RWPE1 (cell line): Measurements from ENCODE around the gene IL33.

Source experiments
- CTCF ChIA-PET: fragments of 350-600 bp; sonication (Branson Sonifier 250); formaldehyde crosslinking; extraction: SDS; loops from one replicate; lab custom pipeline; 2021; lab: Yijun Ruan, JAX
- POLR2A ChIA-PET: fragments of 400-600 bp; formaldehyde crosslinking; extraction: SDS; loops from one replicate; lab custom pipeline; 2020; ENCODE audit warnings: antibody characterized with exemption; ENCODE audit not compliant: low non-redundant PET; lab: Yijun Ruan, JAX
- DNase-seq: peaks from one replicate; pipeline ENCODE4 v3.0.0; 2012; ENCODE audit warnings: low spot score
- H3K27ac ChIP-seq: fragments of 450-650 bp; 2 replicates; pipeline ENCODE4 v1.5.1; 2017
- CTCF ChIP-seq: fragments of 450-650 bp; conservative IDR thresholded peaks from 2 replicates; pipeline ENCODE4 v1.5.1; 2017; ENCODE audit warnings: low read depth, mild to moderate bottlenecking

Gene IL33

GRCh38 chr9:6195714-6196360 lies 19.8 kb upstream of the IL33 start:
- DNase-seq = no peak
- H3K27ac ChIP-seq = no peak overlapping the region
- no peak for TF ChIP-seq CTCF
- POLR2A ChIA-PET = no interaction called here
- CTCF ChIA-PET = no interaction called here

GRCh38 chr9:6197330-6197729 lies 18.3 kb upstream of the IL33 start:
- POLR2A ChIA-PET = no interaction called here
- no peak for DNase-seq

GRCh38 chr9:6198251-6198650 lies 17.4 kb upstream of the IL33 start:
- ChIA-PET POLR2A (no interaction called here), CTCF (interaction anchor here (0.6 to 0.7 kb wide), 2 partner anchors 166 to 172 kb away, joined by 3 to 4 read pairs; no protein-coding TSS in a partner anchor)
- no peak for DNase-seq
- no peak for TF ChIP-seq CTCF
- no peak overlapping the region for H3K27ac ChIP-seq

More at GRCh38 chr9:6197330-6197729, 18.3 kb upstream of the IL33 start:
- TF ChIP-seq CTCF = no peak
- H3K27ac ChIP-seq = no peak overlapping the region
- CTCF ChIA-PET = interaction anchor here (0.5 kb wide), 1 partner anchor 86 kb away, joined by 3 read pairs; no protein-coding TSS in a partner anchor

GRCh38 chr9:6199596-6199995 lies 16.0 kb upstream of the IL33 start:
- POLR2A ChIA-PET = no interaction called here
- no peak for TF ChIP-seq CTCF
- CTCF ChIA-PET = no interaction called here
- no peak for DNase-seq
- H3K27ac ChIP-seq = no peak overlapping the region

GRCh38 chr9:6200761-6201160 lies 14.8 kb upstream of the IL33 start:
- ChIA-PET POLR2A (no interaction called here), CTCF (no interaction called here)
- no peak overlapping the region for H3K27ac ChIP-seq
- no peak for DNase-seq
- TF ChIP-seq CTCF = no peak

GRCh38 chr9:6209966-6210365 lies 5.6 kb upstream of the IL33 start:
- TF ChIP-seq CTCF = no peak
- H3K27ac ChIP-seq = no peak overlapping the region
- ChIA-PET POLR2A (no interaction called here), CTCF (no interaction called here)
- no peak for DNase-seq
